GM23248 (cell line): ENCODE data around the gene TENM4. TPM values are rescaled to one million over a fixed set of nuclear protein-coding genes. Genes with fewer than 3 reads are reported as not detected.

Source experiments
- DNase-seq: peaks from one replicate; pipeline ENCODE4 v3.0.0-alpha.2; 2015
- H2AFZ ChIP-seq: fragments of 200-600 bp; sonication (generic); 2 replicates; pipeline ENCODE4 v1.6.1; 2016; ENCODE audit warnings: antibody characterized with exemption
- H3F3A ChIP-seq: fragments of 200-600 bp; sonication (generic); 2 replicates; pipeline ENCODE4 v1.6.1; 2016; ENCODE audit warnings: mild to moderate bottlenecking, antibody characterized with exemption, mixed run types; ENCODE audit not compliant: insufficient read depth
- H3K27ac ChIP-seq: fragments of 200-600 bp; sonication (generic); 2 replicates; pipeline ENCODE4 v1.5.1; 2016; ENCODE audit warnings: mild to moderate bottlenecking
- H3K27me3 ChIP-seq: fragments of 200-600 bp; sonication (generic); replicated peaks from 2 replicates; pipeline ENCODE4 v1.6.1; 2016; ENCODE audit warnings: mild to moderate bottlenecking; ENCODE audit not compliant: insufficient read depth
- H3K36me3 ChIP-seq: fragments of 200-600 bp; sonication (generic); 2 replicates; pipeline ENCODE4 v1.6.1; 2016; ENCODE audit warnings: low read depth, mild to moderate bottlenecking
- H3K4me1 ChIP-seq: fragments of 200-600 bp; sonication (generic); 2 replicates; pipeline ENCODE4 v1.6.1; 2016; ENCODE audit warnings: mild to moderate bottlenecking; ENCODE audit not compliant: insufficient read depth
- H3K4me2 ChIP-seq: fragments of 200-600 bp; sonication (generic); one replicate; pipeline ENCODE4 v1.6.1; 2016; ENCODE audit warnings: mild to moderate bottlenecking; ENCODE audit not compliant: unreplicated experiment
- H3K4me3 ChIP-seq: fragments of 200-600 bp; sonication (generic); 2 replicates; pipeline ENCODE4 v1.5.1; 2016; ENCODE audit warnings: mild to moderate bottlenecking
- H3K79me2 ChIP-seq: fragments of 200-600 bp; sonication (generic); 2 replicates; pipeline ENCODE4 v1.6.1; 2016; ENCODE audit warnings: mild to moderate bottlenecking; ENCODE audit not compliant: insufficient read depth
- H3K9ac ChIP-seq: fragments of 200-600 bp; sonication (generic); 2 replicates; pipeline ENCODE4 v1.6.1; 2016; ENCODE audit warnings: mild to moderate bottlenecking
- H3K9me2 ChIP-seq: fragments of 200-600 bp; sonication (generic); 2 replicates; pipeline ENCODE4 v1.6.1; 2016; ENCODE audit warnings: mixed run types, mild to moderate bottlenecking, moderate library complexity; ENCODE audit not compliant: insufficient read depth
- H3K9me3 ChIP-seq: fragments of 200-600 bp; sonication (generic); one replicate; pipeline ENCODE4 v1.6.1; 2017; ENCODE audit warnings: low read depth
- H4K20me1 ChIP-seq: fragments of 200-600 bp; sonication (generic); 2 replicates; pipeline ENCODE4 v1.6.0; 2016; ENCODE audit not compliant: insufficient read depth
- EZH2 ChIP-seq: fragments of 200-600 bp; sonication (generic); IDR thresholded peaks from 2 replicates; pipeline ENCODE4 v1.6.1; 2018; ENCODE audit warnings: antibody characterized with exemption, mild to moderate bottlenecking; ENCODE audit not compliant: insufficient read depth, poor library complexity, severe bottlenecking
- EZH2phosphoT487 ChIP-seq: fragments of 200-600 bp; sonication (generic); IDR thresholded peaks from 2 replicates; pipeline ENCODE4 v1.6.1; 2018; ENCODE audit warnings: antibody characterized with exemption, moderate library complexity, mild to moderate bottlenecking, low read depth; ENCODE audit not compliant: insufficient read depth
- WGBS, 2 experiments: methylation state at CpG; one replicate each; pipeline ENCODE4 v1.1.6; 2015 to 2017; ENCODE audit warnings: low lambda C conversion rate in 2 of 2, low coverage in 1 of 2; ENCODE audit errors: missing lambda C conversion rate in 2 of 2; 5-methylcytosine and 5-hydroxymethylcytosine counted together
- in situ Hi-C: fragments of 300-500 bp; cut with MboI; formaldehyde crosslinking; loops from 2 replicates; pipeline ENCODE4 v1.15.0; 2020
- polyA plus RNA-seq: library from polyadenylated mRNA; unstranded; fragments of >200 nt; fragmentation: Nextera tagmentation; extraction: Ambion mirVana; gene quantifications from 2 replicates; pipeline ENCODE4 v1.2.1, GENCODE V29; 2016
- total RNA-seq: library from RNA; depleted of rRNA; stranded (reverse); fragments of >200 nt; shearing (Covaris generic); gene quantifications from 2 replicates; pipeline ENCODE4 v1.2.3, GENCODE V29; 2014

The TENM4 gene
- total and polyA plus RNA-seq, 2 experiments from 2014 or later: 0.11 to 0.48 TPM

DNA sequence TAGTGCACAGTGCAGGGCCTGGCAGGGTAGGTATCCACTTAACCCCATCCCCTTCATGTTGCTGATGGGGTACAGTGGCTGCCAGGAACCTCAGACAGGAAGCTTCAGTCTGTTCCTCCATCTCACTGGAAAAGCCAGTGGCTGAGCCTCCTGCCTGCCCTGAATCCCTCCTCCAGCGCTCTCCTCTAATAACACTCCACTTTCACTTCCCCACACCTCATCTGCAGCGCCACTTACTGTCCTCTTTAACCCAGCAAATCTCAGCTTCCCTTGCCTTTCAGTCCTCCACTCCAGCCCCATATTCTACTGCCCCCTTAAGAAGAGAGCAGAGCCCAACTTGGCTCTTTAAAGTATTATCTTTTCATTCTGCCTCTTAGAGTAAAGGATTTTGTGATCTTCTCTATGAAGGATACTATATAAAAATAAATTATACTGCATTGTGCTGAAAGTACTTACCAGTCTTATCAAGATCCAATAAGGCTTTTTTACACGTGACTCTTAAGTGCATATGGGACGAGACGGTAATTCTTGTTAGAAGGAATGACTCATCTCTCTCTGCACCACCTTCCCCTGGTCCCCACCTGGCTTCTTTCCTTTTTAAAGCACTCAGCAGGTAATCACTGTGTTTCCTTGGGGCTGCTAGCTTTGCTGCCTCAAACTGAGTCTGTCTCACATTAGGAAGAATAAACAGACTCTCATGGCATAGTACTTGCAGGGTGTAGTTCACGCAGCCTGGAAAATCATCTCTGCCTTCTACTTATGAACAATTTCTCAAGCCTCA lies 628.1 kb downstream of the TENM4 start:
- Histone ChIP-seq H3K4me1 (no peaks in the 10 kb centered on the region), H3K27me3 (no peaks in the 10 kb centered on the region), H3K4me2 (no peak overlapping the region), H3F3A (no peaks in the 10 kb centered on the region), H3K27ac (no peak overlapping the region), H3K9me3 (no peaks in the 10 kb centered on the region), H3K79me2 (no peaks in the 10 kb centered on the region), H3K36me3 (no peaks in the 10 kb centered on the region), H3K4me3 (no peak overlapping the region), H2AFZ (no peak overlapping the region), H3K9ac (no peak overlapping the region), H3K9me2 (no peaks in the 10 kb centered on the region), H4K20me1 (no peaks in the 10 kb centered on the region)
- DNase-seq: no peak
- in situ Hi-C loops: no loop called here
- TF ChIP-seq EZH2phosphoT487 (no peak), EZH2 (no peak)
- WGBS, 2 experiments: 73% methylated on average over 6 of the region's 6 CpGs

DNA sequence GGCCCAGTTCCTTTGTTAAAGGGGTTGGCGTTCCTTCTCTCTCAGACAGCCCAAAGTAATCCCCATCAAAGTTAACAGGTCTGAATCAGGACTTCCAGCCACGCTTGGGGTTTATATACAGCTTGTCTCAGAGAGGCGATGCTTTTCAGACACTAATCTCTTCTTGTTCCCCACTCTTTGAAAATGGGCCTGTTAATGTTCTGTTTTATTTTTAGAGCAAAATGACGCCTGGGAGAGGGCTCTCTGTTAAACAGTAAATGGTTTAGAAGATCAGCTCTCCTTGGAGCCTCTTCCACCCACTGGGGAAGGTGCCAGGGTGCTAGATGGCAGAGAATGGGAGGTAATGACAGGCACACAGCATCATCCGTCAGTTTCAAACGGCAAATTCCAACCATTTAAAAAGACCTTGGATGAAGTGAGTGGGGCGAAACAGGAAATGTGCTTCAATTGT lies 630.2 kb downstream of the TENM4 start:
- Histone ChIP-seq H3K4me2 (no peak overlapping the region), H3K9me2 (no peaks in the 10 kb centered on the region), H3K9me3 (no peaks in the 10 kb centered on the region), H3K4me1 (no peaks in the 10 kb centered on the region), H3F3A (no peaks in the 10 kb centered on the region), H3K27me3 (no peaks in the 10 kb centered on the region), H3K27ac (no peak overlapping the region), H3K9ac (no peak overlapping the region), H2AFZ (no peak overlapping the region), H4K20me1 (no peaks in the 10 kb centered on the region), H3K36me3 (no peaks in the 10 kb centered on the region), H3K79me2 (no peaks in the 10 kb centered on the region), H3K4me3 (no peak overlapping the region)
- DNase-seq: no peak
- TF ChIP-seq EZH2 (no peak), EZH2phosphoT487 (no peak)
- in situ Hi-C loops: no loop called here
- 48 to 55% methylated on average over 7 of the region's 7 CpGs for WGBS, 2 experiments

DNA sequence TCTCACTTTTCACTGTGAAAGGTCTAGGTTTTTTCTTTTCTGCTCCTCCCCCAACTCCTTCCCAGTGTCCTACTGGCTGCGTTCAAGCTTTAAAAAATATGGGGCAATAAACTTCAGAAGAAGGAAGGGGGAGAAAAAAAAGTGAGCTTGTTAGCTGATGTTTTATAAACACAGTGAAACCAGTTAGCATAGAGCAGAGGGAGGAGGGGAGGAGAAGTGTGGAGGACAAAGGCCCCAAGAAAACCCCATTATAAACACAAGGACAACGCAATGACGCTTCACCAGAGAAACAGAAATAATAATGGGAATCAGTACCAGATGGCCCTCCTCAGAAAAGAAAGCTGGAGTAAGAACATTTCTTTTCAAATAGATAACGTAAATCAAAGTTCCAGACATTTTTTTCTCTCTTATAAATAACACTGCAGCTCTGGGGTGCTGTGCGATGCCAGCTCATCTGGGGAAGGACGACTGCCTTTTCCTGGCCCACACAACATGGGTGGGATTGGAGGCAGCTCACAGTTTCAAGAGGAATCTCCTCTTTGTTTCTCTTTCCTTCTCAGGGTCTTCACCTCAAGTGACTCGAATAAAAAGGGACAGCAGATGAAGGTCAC lies 630.8 kb downstream of the TENM4 start:
- Histone ChIP-seq H3K79me2 (no peaks in the 10 kb centered on the region), H3K4me1 (no peaks in the 10 kb centered on the region), H3K36me3 (no peaks in the 10 kb centered on the region), H3K9me2 (no peaks in the 10 kb centered on the region), H4K20me1 (no peaks in the 10 kb centered on the region), H3K4me2 (no peak overlapping the region), H3F3A (no peaks in the 10 kb centered on the region), H3K27me3 (no peaks in the 10 kb centered on the region), H3K4me3 (no peak overlapping the region), H2AFZ (no peak overlapping the region), H3K27ac (no peak overlapping the region), H3K9me3 (no peaks in the 10 kb centered on the region), H3K9ac (no peak overlapping the region)
- TF ChIP-seq EZH2: no peak
- TF ChIP-seq EZH2phosphoT487: no peak
- no peak for DNase-seq
- in situ Hi-C loops: no loop called here
- 40 to 44% methylated on average over 7 of the region's 7 CpGs for WGBS, 2 experiments

DNA sequence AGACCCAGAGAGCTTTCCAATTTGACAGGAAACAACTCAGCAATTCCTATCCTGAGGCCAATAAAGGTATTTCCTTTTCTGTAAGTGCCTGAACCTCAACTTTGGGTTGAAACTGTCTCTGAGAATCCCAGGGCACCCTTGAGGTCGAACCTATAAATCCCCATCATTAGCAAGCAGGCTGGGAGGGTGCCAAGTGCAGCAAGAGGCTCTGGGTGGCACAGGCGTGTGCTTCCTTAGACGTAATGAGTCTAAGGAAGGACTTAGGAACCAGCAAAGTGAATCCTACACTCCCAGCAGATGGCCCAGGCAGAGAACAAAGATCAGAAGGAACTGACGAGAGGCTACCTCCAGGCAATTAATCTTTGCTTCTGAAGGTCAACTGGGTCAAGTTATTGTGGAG lies 631.9 kb downstream of the TENM4 start:
- H3K79me2 ChIP-seq: no peaks in the 10 kb centered on the region
- no peaks in the 10 kb centered on the region for H4K20me1 ChIP-seq
- DNase-seq: no peak
- no peaks in the 10 kb centered on the region for H3K36me3 ChIP-seq
- no peaks in the 10 kb centered on the region for H3K4me1 ChIP-seq
- in situ Hi-C loops: no loop called here
- H3K9me3 ChIP-seq: no peaks in the 10 kb centered on the region
- WGBS, 2 experiments: 56 to 60% methylated on average over 4 of the region's 4 CpGs
- H3K9ac ChIP-seq: no peak overlapping the region
- H3K27ac ChIP-seq: no peak overlapping the region
- no peak for TF ChIP-seq EZH2phosphoT487
- no peak for TF ChIP-seq EZH2
- no peak overlapping the region for H3K4me2 ChIP-seq
- H3F3A ChIP-seq: no peaks in the 10 kb centered on the region
- no peak overlapping the region for H2AFZ ChIP-seq
- no peaks in the 10 kb centered on the region for H3K9me2 ChIP-seq
- no peak overlapping the region for H3K4me3 ChIP-seq
- no peaks in the 10 kb centered on the region for H3K27me3 ChIP-seq
